Ovary (tissue), 3 donors: ENCODE measurements around the gene GPR17.

ENCODE experiments used
- CTCF ChIP-seq, 3 donors: fragments of 450-650 bp in 2 of 3; fragments of 200-600 bp in 1 of 3; IDR thresholded peaks; one replicate each; pipeline versions ENCODE4 v1.5.1 to v1.8.0; 2016 to 2022; ENCODE audit warnings: antibody characterized with exemption in 3 of 3, mild to moderate bottlenecking in 1 of 3
- EP300 ChIP-seq: sonication (generic); formaldehyde crosslinking; IDR thresholded peaks from one replicate; pipeline ENCODE4 v1.6.1; 2017; ENCODE audit warnings: antibody characterized with exemption
- POLR2A ChIP-seq: fragments of 450-650 bp; IDR thresholded peaks from one replicate; pipeline ENCODE4 v1.6.1; 2017; ENCODE audit warnings: antibody characterized with exemption, mild to moderate bottlenecking, moderate library complexity
- donor health status: DM: no; HTN: no; CAD: no.

- TF ChIP-seq CTCF (IDR thresholded peaks at IDR 0.05) = no peak
- no peak for TF ChIP-seq POLR2A
- no peak for TF ChIP-seq EP300
These were observed 2.4 kb upstream of the GPR17 start for GRCh38 chr2:127643439-127644065.
